NCI-H526 treated with DMSO at 0.1 percent for 48 hours (cell line): Measurements from ENCODE around the gene GPR26.

Experiments used
- DNase-seq: peaks from one replicate; lab custom pipeline; 2025; lab: John Stamatoyannopoulos, UW

GPR26 gene

GRCh38 chr10:123666318-123667236 is at the start of gene GPR26:
TSS of gene GPR26 (plus strand) at chr10:123666355. CDS start at chr10:123666408, 53 bp downstream.
- no peak for DNase-seq

GRCh38 chr10:123618224-123618623 is 47.9 kb upstream of the GPR26 start:
- DNase-seq = no peak

- DNase-seq = no peak
Observed at GRCh38 chr10:123619067-123619855, 46.9 kb upstream of the GPR26 start.

- DNase-seq = no peak
Observed at GRCh38 chr10:123620621-123621020, 45.5 kb upstream of the GPR26 start.

GRCh38 chr10:123621492-123621891 is 44.7 kb upstream of the GPR26 start:
- no peak for DNase-seq

- no peak for DNase-seq
Observed at GRCh38 chr10:123621916-123622315, 44.2 kb upstream of the GPR26 start.

GRCh38 chr10:123622381-123622780 is 43.8 kb upstream of the GPR26 start:
- no peak for DNase-seq

GRCh38 chr10:123624086-123624485 is 42.1 kb upstream of the GPR26 start:
- DNase-seq = no peak

GRCh38 chr10:123633106-123633505 is 33.0 kb upstream of the GPR26 start:
- no peak for DNase-seq

GRCh38 chr10:123633636-123634035 is 32.5 kb upstream of the GPR26 start:
- DNase-seq = no peak

GRCh38 chr10:123634221-123634620 is 31.9 kb upstream of the GPR26 start:
- DNase-seq = no peak

GRCh38 chr10:123635131-123635530 is 31.0 kb upstream of the GPR26 start:
- DNase-seq = no peak

GRCh38 chr10:123635745-123636144 is 30.4 kb upstream of the GPR26 start:
- DNase-seq = no peak

- no peak for DNase-seq
Observed at GRCh38 chr10:123636598-123637325, 29.4 kb upstream of the GPR26 start.

- DNase-seq = no peak
Observed at GRCh38 chr10:123637326-123637880, 28.8 kb upstream of the GPR26 start.

GRCh38 chr10:123639131-123639530 is 27.0 kb upstream of the GPR26 start:
- no peak for DNase-seq

GRCh38 chr10:123640016-123640535 is 26.1 kb upstream of the GPR26 start:
- DNase-seq = no peak

- DNase-seq = no peak
Observed at GRCh38 chr10:123642293-123642692, 23.9 kb upstream of the GPR26 start.

- no peak for DNase-seq
Observed at GRCh38 chr10:123642697-123643096, 23.5 kb upstream of the GPR26 start.

GRCh38 chr10:123643315-123643714 is 22.8 kb upstream of the GPR26 start:
- DNase-seq = no peak

GRCh38 chr10:123645016-123645415 is 21.1 kb upstream of the GPR26 start:
- no peak for DNase-seq

- no peak for DNase-seq
Observed at GRCh38 chr10:123645615-123646014, 20.5 kb upstream of the GPR26 start.
